ENCODE measurements around the gene GDF9. TPM values are rescaled to one million over a fixed set of nuclear protein-coding genes. Genes with fewer than 3 reads are reported as not detected.
A peak's percentile ranks its signal among the peaks of the same experiment; 100 is the strongest.
"Not testable (repeated sequence)": the region's sequence is repeated elsewhere in the genome, so short reads cannot be mapped to it uniquely, and the experiment has no call there.

GDF9 gene
- total RNA-seq, 6 donors from 2014 or later: 0.23 to 1.1 (median 0.66) TPM; not detected in 2

DNA sequence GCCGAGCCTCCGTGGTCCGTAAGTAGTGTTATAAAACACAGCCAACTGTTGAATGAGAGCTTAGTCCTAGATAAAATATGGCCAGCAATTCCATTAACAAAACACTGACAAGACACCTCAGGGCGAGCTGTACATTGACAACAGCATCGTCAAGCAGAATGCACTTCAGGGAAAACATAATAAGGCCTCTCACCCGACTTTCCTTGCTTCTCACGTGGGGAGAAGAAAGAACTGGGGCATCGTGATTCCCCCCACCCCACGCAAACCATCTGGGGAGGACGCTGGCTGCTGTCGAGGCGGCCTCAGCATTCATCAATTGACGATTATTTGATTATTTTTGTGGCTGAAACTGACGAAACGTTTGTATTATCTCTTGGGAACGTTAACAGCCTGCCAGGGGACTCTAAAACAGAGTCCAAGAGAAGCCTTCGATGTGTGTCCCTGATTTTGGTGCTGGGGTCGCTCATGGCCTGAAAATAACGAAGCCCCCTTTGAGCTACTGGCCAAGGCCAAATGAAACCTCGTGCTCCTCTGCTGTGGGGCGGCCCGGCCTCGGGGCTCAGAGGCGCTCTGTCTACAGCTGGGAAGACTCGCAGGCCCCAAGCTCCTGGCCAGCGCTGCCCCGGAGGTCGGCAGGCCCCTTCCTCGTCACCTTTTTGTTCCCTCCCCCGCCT is 464 bp downstream of the GDF9 start:
- no peaks in the 10 kb centered on the region for H3K9me3 ChIP-seq
- peaks cover 6 to 33% (median 17%) of the 10 kb centered on the region in 4 donors for H3K36me3 ChIP-seq
- 42 to 55% methylated on average over 20 to 30 of the region's 30 CpGs for WGBS, 2 donors
- DNase-seq (peak in 1 of 2 donors; percentile 13), ATAC-seq (ENCODE audit: low FRiP score in 2 of 2) (peak in 1 of 2 donors; percentile 77)
- H3K27me3 ChIP-seq: no peaks in the 10 kb centered on the region
- peak overlapping the region; percentile 88 to 94 (median 93) for H3K27ac ChIP-seq
- peaks cover 8 to 16% (median 14%) of the 10 kb centered on the region in 4 donors for H3K4me1 ChIP-seq
- TF ChIP-seq, protein P1, sequence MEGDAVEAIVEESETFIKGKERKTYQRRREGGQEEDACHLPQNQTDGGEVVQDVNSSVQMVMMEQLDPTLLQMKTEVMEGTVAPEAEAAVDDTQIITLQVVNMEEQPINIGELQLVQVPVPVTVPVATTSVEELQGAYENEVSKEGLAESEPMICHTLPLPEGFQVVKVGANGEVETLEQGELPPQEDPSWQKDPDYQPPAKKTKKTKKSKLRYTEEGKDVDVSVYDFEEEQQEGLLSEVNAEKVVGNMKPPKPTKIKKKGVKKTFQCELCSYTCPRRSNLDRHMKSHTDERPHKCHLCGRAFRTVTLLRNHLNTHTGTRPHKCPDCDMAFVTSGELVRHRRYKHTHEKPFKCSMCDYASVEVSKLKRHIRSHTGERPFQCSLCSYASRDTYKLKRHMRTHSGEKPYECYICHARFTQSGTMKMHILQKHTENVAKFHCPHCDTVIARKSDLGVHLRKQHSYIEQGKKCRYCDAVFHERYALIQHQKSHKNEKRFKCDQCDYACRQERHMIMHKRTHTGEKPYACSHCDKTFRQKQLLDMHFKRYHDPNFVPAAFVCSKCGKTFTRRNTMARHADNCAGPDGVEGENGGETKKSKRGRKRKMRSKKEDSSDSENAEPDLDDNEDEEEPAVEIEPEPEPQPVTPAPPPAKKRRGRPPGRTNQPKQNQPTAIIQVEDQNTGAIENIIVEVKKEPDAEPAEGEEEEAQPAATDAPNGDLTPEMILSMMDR (IDR thresholded peaks at IDR 0.05): no peak
- TF ChIP-seq POLR2A (IDR thresholded peaks at IDR 0.05): no peak
- H3K4me3 ChIP-seq: peak overlapping the region; percentile 15 to 85 (median 72)

DNA sequence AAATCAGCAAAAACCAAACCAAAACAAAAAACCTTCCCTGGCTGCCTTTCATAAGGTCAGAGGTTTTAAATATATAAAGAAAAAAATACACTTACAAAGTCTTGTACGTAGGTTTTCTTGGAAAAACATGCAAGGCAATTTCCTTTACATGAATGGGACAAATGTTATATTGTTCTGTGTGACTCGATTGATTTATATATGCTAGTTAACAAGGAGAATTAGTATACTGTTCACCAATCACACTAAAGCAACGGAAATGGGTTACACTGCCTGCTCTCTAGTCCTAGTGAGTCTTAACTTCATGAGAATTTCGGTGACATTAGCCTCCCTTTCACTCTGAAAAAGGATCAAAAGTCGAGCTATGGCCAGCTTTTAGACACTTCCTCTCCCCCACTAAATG is 5.5 kb downstream of the GDF9 start:
- WGBS, 2 donors: 76 to 77% methylated on average over 5 of the region's 5 CpGs
- H3K27me3 ChIP-seq: no peaks in the 10 kb centered on the region

DNA sequence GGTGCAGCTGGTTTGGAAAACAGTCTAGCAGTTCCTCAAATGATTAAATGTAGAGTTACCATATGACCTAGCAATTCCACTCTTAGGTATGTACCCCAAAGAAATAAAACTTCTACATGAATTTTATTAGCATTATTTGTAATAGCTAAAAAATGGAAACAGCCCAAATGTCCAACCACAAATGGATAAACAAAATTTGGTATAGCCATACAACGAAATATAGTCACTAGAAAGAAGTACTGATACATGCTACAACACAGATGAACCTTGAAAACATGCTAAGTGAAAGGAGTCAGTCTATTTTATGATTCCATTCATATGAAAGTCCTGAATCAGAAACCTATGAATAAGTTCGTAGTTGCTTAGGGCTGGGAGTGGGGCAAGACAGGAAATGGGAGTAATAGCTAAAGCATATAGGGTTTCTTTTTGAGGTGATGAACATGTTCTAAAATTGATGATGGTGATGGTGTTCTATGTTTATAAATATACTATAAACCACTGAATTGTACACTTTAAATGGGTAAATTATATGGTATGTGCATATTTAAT is 6.3 kb downstream of the GDF9 start:
- TF ChIP-seq EP300 (IDR thresholded peaks at IDR 0.05) (no peak), POLR2A (IDR thresholded peaks at IDR 0.05) (no peak), POLR2AphosphoS5 (IDR thresholded peaks at IDR 0.05) (no peak)
- TF ChIP-seq, protein P1 (IDR thresholded peaks at IDR 0.05): no peak
- no peaks in the 10 kb centered on the region for H3K27me3 ChIP-seq
- DNase-seq (no peak), ATAC-seq (ENCODE audit: low FRiP score in 2 of 2) (no peak)
- H3K9me3 ChIP-seq: no peaks in the 10 kb centered on the region
- no peak overlapping the region for H3K4me3 ChIP-seq
- H3K27ac ChIP-seq: no peak overlapping the region
- WGBS, 2 donors: 76 to 83% methylated on average over 2 of the region's 2 CpGs
- no peaks in the 10 kb centered on the region for H3K4me1 ChIP-seq
- no peaks in the 10 kb centered on the region for H3K36me3 ChIP-seq

More for the DNA sequence above, 5.5 kb downstream of the GDF9 start:
- no peak overlapping the region for H3K27ac ChIP-seq
- H3K36me3 ChIP-seq: no peaks in the 10 kb centered on the region
- TF ChIP-seq POLR2AphosphoS5 (IDR thresholded peaks at IDR 0.05) (no peak), POLR2A (IDR thresholded peaks at IDR 0.05) (no peak), EP300 (IDR thresholded peaks at IDR 0.05) (no peak)
- TF ChIP-seq, protein P1 (IDR thresholded peaks at IDR 0.05): no peak
- H3K4me3 ChIP-seq: no peak overlapping the region
- no peaks in the 10 kb centered on the region for H3K9me3 ChIP-seq
- DNase-seq (no peak), ATAC-seq (ENCODE audit: low FRiP score in 2 of 2) (no peak)
- H3K4me1 ChIP-seq: peaks cover under 1 to 5% (median 3%) of the 10 kb centered on the region in 4 donors

DNA sequence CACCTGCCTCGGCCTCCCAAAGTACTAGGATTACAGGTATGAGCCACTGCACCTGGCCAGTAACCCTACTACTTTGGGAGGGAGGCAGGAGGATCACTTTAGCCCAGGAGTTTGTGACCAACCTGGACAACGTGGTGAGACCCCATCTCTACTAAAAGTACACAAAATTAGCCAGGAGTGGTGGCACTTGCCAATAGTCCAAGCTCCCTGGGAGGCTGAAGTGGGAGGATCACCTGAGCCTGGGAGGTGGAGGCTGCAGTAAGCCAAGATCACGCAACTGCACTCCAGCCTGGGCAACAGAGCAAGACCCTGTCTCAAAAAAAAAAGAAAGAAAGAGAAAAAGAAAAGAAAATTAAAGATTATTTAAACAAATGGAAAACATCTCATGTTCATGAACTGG is 10.3 kb downstream of the GDF9 start:
- H3K4me1 ChIP-seq: peaks cover 0 to 5% (median 2%) of the 10 kb centered on the region in 4 donors
- no peak overlapping the region for H3K4me3 ChIP-seq
- no peaks in the 10 kb centered on the region for H3K9me3 ChIP-seq
- 92 to 97% methylated on average over 3 of the region's 3 CpGs for WGBS, 2 donors
- no peak for ATAC-seq (ENCODE audit: low FRiP score in 2 of 2)
- no peaks in the 10 kb centered on the region for H3K27me3 ChIP-seq
- DNase-seq: no peak
- no peak overlapping the region for H3K27ac ChIP-seq
- no peak for TF ChIP-seq POLR2AphosphoS5 (IDR thresholded peaks at IDR 0.05)
- TF ChIP-seq POLR2A (IDR thresholded peaks at IDR 0.05): no peak
- no peak for TF ChIP-seq EP300 (IDR thresholded peaks at IDR 0.05)
- TF ChIP-seq, protein P1 (IDR thresholded peaks at IDR 0.05): no peak
- H3K36me3 ChIP-seq: no peaks in the 10 kb centered on the region

DNA sequence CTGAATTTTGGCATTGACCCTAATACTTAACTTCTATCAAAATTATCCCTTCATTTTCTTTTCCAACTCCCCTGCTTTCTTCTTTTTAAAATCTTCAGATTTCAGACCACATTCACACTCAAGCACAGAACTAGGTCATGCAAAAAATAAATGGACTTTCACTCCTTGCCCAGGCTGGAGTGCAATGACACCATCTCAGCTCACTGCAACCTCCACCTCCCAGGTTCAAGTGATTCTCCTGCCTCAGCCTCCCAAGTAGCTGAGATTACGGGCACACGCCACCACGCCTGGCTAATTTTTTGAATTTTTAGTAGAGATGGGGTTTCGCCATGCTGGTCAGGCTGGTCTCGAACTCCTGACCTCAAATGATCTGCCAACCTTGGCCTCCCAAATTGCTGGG is 11.3 kb downstream of the GDF9 start:
- not testable (repeated sequence) for H3K36me3 ChIP-seq; H3K4me3 ChIP-seq; DNase-seq; H3K27me3 ChIP-seq; H3K4me1 ChIP-seq; H3K9me3 ChIP-seq; ATAC-seq (ENCODE audit: low FRiP score in 2 of 2); H3K27ac ChIP-seq
- WGBS, 2 donors: 91 to 97% methylated on average over 5 of the region's 5 CpGs

Measured in upper lobe of left lung (tissue), 6 donors.